Stimulated activated naive CD8-positive, alpha-beta T cell treated with anti-CD3 and anti-CD28 coated beads, Interleukin-15, amount 100 ng/mL, for 72 hours (primary cell): ENCODE results near the gene KMT5B.
A peak's percentile ranks its signal among the peaks of the same experiment; 100 is the strongest.
"Not testable (repeated sequence)": the region's sequence is repeated elsewhere in the genome, so short reads cannot be mapped to it uniquely, and the experiment has no call there.

Source experiments
- ATAC-seq: fragments of 150-1000 bp; cut with Tn5 transposase; 2 replicates; pipeline ENCODE4 v1.10.0; 2021; ENCODE audit warnings: mild to moderate bottlenecking, moderate library complexity
- DNase-seq, 2 donors: peaks; one replicate each; pipeline ENCODE4 v3.0.0; 2021 to 2022
- H3K27ac Mint-ChIP-seq, 2 donors: one replicate each; pipeline ENCODE4 v1.8.0; 2022; ENCODE audit warnings: mild to moderate bottlenecking in 2 of 2, mixed read lengths in 2 of 2, moderate library complexity in 2 of 2
- H3K27me3 Mint-ChIP-seq: one replicate; pipeline ENCODE4 v1.8.0; 2022; ENCODE audit warnings: mixed read lengths
- H3K4me1 Mint-ChIP-seq: one replicate; pipeline ENCODE4 v1.8.0; 2022; ENCODE audit warnings: mild to moderate bottlenecking, mixed read lengths
- H3K4me3 Mint-ChIP-seq, 2 donors: one replicate each; pipeline ENCODE4 v1.8.0; 2022; ENCODE audit warnings: mild to moderate bottlenecking in 2 of 2, mixed read lengths in 2 of 2, moderate library complexity in 1 of 2
- H3K9me3 Mint-ChIP-seq, 2 donors: one replicate each; pipeline ENCODE4 v1.8.0; 2022; ENCODE audit warnings: mixed read lengths in 2 of 2

The KMT5B gene

GRCh38 chr11:68213135-68213515 is at the start of gene KMT5B:
Gene KMT5B (minus strand): TSS chr11:68213296. CDS start chr11:68190076, 23,220 bp downstream.
- H3K9me3 Mint-ChIP-seq, result no peaks in the 10 kb centered on the region
- peak within 1 kb of the TSS; percentile 90 to 94 for H3K4me3 Mint-ChIP-seq
- peaks cover 58% of the 10 kb centered on the region for H3K4me1 Mint-ChIP-seq
- no peak for ATAC-seq
- H3K27me3 Mint-ChIP-seq, result peaks cover 21% of the 10 kb centered on the region
- DNase-seq, result no peak
- peak within 1 kb of the TSS; percentile 88 to 94 for H3K27ac Mint-ChIP-seq

DNA sequence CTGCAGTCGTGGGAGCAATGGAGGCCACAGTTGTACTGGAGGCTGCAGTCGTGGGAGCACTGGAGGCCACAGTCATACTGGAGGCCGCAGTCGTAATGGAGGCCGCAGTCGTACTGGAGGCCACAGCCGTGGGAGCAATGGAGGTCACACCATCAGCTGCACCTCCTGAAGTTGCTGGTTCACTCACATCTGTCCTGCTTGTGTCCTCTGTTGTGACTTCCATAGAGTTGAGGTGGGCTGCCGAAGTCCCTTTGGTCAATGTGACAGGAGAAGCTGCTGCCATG is 49.4 kb upstream of the KMT5B start:
- no peaks in the 10 kb centered on the region for H3K27me3 Mint-ChIP-seq
- DNase-seq, result no peak
- no peak overlapping the region for H3K4me3 Mint-ChIP-seq
- no peak overlapping the region for H3K27ac Mint-ChIP-seq
- H3K9me3 Mint-ChIP-seq, result peaks cover 0 to 7% of the 10 kb centered on the region in 2 donors
- no peak for ATAC-seq
- peaks cover 10% of the 10 kb centered on the region for H3K4me1 Mint-ChIP-seq

- no peak for ATAC-seq
- Mint-ChIP-seq H3K9me3 (peaks cover 0 to 7% of the 10 kb centered on the region in 2 donors), H3K4me1 (peaks cover 13% of the 10 kb centered on the region), H3K27me3 (no peaks in the 10 kb centered on the region), H3K27ac (no peak overlapping the region), H3K4me3 (no peak overlapping the region)
- no peak for DNase-seq
These were observed 48.9 kb upstream of the KMT5B start for GRCh38 chr11:68261749-68262543.

DNA sequence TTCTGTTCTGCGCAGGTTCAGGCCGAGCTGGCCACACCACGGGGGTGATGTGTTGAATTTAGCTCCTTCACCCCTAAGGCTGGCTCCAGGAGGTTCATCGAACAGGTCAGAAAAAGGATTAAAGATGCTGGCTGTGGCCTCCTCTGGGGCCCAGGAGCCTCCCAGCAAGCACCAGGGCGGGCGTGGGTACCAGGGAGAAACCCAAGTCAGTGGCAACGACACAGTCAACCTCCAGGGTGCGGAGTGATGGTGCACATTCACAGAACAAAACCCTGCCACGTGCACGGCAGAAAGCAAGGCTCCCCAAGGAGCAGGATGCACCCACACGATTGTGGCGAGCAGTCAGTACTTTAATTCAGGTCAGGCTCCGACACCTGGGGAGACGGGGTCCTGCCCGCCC is 47.9 kb upstream of the KMT5B start:
- H3K27ac Mint-ChIP-seq, result no peak overlapping the region
- H3K4me3 Mint-ChIP-seq, result no peak overlapping the region
- peaks cover 13% of the 10 kb centered on the region for H3K4me1 Mint-ChIP-seq
- DNase-seq, result no peak
- no peak for ATAC-seq
- H3K9me3 Mint-ChIP-seq, result peaks cover 0 to 7% of the 10 kb centered on the region in 2 donors
- peaks cover 7% of the 10 kb centered on the region for H3K27me3 Mint-ChIP-seq

- ATAC-seq, result no peak
- no peak overlapping the region for H3K27ac Mint-ChIP-seq
These were observed 47.4 kb upstream of the KMT5B start for GRCh38 chr11:68260484-68260883.

GRCh38 chr11:68259122-68259959 is 46.2 kb upstream of the KMT5B start:
- no peak for ATAC-seq
- Mint-ChIP-seq H3K27ac (peak overlapping the region in 1 of 2 donors; percentile 71), H3K27me3 (peaks cover 7% of the 10 kb centered on the region), H3K9me3 (peaks cover 0 to 1% of the 10 kb centered on the region in 2 donors), H3K4me1 (peaks cover 7% of the 10 kb centered on the region), H3K4me3 (no peak overlapping the region)
- DNase-seq, result no peak

More at GRCh38 chr11:68260484-68260883, 47.4 kb upstream of the KMT5B start:
- Mint-ChIP-seq H3K9me3 (peaks cover 0 to 7% of the 10 kb centered on the region in 2 donors), H3K27me3 (peaks cover 7% of the 10 kb centered on the region), H3K4me3 (no peak overlapping the region), H3K4me1 (peaks cover 13% of the 10 kb centered on the region)
- no peak for DNase-seq

DNA sequence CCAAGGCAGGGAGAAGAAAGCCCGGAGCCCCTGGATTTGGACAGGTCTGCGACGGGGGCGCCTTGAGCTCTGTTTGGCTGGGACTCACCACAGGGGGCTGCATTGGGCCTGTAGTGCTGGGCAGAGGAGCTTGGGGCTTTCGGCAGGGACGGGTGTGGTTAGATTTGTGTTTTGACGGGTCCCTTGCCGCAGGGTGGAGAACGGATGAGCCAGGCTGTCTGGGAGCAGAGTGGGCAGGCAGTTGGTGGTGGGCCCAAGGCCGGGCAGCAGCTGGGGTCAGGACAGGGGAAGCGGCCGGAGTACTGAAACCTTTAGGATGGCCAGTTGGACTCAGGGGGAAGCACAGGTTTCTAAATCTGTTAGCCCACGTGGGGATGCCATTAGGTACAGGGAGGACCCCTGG is 45.3 kb upstream of the KMT5B start:
- peaks cover 7% of the 10 kb centered on the region for H3K27me3 Mint-ChIP-seq
- no peaks in the 10 kb centered on the region for H3K9me3 Mint-ChIP-seq
- DNase-seq (no peak), ATAC-seq (no peak)
- H3K4me1 Mint-ChIP-seq, result peaks cover 7% of the 10 kb centered on the region
- no peak overlapping the region for H3K27ac Mint-ChIP-seq
- no peak overlapping the region for H3K4me3 Mint-ChIP-seq

DNA sequence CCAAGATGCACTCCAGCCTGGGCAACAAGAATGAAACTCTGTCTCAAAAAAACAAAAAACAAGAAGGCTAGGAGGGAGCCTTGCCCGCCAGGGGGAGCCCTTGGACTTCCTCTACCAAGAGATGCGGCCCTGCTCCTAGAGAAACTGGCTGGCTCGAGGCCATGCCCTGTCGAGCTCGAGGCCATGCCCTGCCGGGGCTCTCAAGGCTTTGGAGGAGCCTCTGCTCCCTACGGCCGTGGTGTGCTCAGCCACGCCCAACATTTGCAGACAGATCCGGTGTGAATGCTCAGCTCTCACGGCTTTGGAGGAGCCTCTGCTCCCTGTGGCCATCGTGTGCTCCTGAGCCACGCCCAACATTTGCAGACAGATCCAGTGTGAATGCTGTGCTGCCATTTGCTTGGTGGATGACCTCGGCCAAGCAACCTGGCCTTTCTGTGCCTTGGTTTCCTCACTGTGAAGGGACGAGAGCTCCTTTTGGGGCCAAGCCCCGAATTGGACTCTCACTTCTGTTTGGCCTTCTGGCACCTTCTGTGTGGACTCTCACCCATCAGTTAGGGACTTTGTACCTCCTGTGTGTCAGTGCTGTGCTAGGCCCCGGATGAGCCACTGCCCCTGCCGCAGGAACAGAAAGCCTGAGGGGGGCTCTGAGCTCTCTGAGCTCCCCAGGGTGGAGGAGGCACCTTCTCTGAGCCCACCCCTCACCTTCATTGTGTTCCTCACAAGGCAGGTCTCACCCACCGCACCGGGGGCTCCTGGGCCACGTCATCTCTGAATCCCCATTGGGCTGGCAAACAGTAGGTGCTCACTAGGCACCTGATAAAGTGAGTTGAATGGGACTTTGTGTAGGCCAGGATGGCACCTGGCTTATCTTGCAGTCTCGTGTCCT is 44.6 kb upstream of the KMT5B start:
- Mint-ChIP-seq H3K4me3 (no peak overlapping the region), H3K27ac (peak overlapping the region in 1 of 2 donors; percentile 78), H3K9me3 (no peaks in the 10 kb centered on the region), H3K4me1 (peaks cover 7% of the 10 kb centered on the region), H3K27me3 (peaks cover 7% of the 10 kb centered on the region)
- peak; percentile 88 to 90 for DNase-seq
- peak; percentile 94 for ATAC-seq

GRCh38 chr11:68256331-68256741 is 43.2 kb upstream of the KMT5B start:
- H3K4me3 Mint-ChIP-seq, result no peak overlapping the region
- no peak overlapping the region for H3K27ac Mint-ChIP-seq
- ATAC-seq (no peak), DNase-seq (no peak)
- H3K4me1 Mint-ChIP-seq, result peaks cover 10% of the 10 kb centered on the region
- no peaks in the 10 kb centered on the region for H3K9me3 Mint-ChIP-seq
- H3K27me3 Mint-ChIP-seq, result peaks cover 7% of the 10 kb centered on the region

GRCh38 chr11:68255526-68255925 is 42.4 kb upstream of the KMT5B start:
- peaks cover 12% of the 10 kb centered on the region for H3K4me1 Mint-ChIP-seq
- peaks cover 1 to 6% of the 10 kb centered on the region in 2 donors for H3K9me3 Mint-ChIP-seq
- DNase-seq (no peak), ATAC-seq (no peak)
- H3K27me3 Mint-ChIP-seq, result peaks cover 7% of the 10 kb centered on the region
- H3K4me3 Mint-ChIP-seq, result no peak overlapping the region
- no peak overlapping the region for H3K27ac Mint-ChIP-seq

GRCh38 chr11:68254421-68254820 is 41.3 kb upstream of the KMT5B start:
- H3K4me3 Mint-ChIP-seq, result no peak overlapping the region

DNA sequence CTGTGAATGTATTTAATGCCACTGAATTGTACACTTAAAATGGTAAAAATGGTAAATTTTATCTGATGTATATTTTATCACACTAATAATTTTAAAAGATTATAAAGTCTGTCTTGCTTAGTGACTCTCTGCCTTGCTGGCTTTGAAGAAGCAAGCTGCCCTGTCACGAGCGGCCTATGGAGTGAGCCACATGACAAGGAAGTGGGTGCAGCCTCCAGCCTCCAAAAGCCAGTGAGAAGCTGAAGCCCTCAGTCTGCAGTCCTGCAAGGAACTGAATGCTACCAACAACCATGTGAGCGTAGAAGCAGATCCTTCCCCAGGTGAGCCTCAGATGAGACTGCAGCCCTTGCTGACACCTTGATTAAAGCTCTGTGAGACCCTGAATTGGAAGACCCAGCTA is 38.7 kb upstream of the KMT5B start:
- Mint-ChIP-seq H3K4me3 (no peak overlapping the region), H3K9me3 (peaks cover 15 to 22% of the 10 kb centered on the region in 2 donors), H3K27me3 (peaks cover 7% of the 10 kb centered on the region), H3K27ac (no peak overlapping the region), H3K4me1 (peaks cover 6% of the 10 kb centered on the region)
- DNase-seq (no peak), ATAC-seq (no peak)

More at GRCh38 chr11:68254421-68254820, 41.3 kb upstream of the KMT5B start:
- no peak overlapping the region for H3K27ac Mint-ChIP-seq
- peaks cover 11 to 17% of the 10 kb centered on the region in 2 donors for H3K9me3 Mint-ChIP-seq
- ATAC-seq (no peak), DNase-seq (no peak)
- peaks cover 12% of the 10 kb centered on the region for H3K4me1 Mint-ChIP-seq
- H3K27me3 Mint-ChIP-seq, result peaks cover 7% of the 10 kb centered on the region

DNA sequence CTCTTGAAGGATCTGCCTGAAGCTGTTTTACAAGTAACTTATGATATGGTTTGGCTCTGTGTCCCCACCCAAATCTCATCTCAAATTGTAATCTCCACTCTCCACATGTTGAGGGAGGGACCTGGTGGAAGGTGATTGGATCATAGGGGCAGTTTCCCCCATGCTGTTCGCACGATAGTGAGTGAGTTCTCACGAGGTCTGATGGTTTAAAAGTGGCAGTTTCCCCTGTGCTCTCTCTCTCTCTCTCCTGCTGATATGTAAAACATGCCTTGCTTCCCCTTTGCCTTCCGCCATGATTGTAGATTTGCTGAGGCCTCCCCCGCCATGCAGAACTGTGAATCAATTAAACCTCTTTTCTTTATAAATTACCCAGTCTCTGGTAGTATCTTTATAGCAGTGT is 31.8 kb upstream of the KMT5B start:
- H3K27me3 Mint-ChIP-seq, DNase-seq, ATAC-seq, H3K27ac Mint-ChIP-seq, H3K9me3 Mint-ChIP-seq, H3K4me1 Mint-ChIP-seq, H3K4me3 Mint-ChIP-seq: not testable (repeated sequence)

- H3K4me3 Mint-ChIP-seq, H3K4me1 Mint-ChIP-seq, H3K9me3 Mint-ChIP-seq, H3K27ac Mint-ChIP-seq, DNase-seq, ATAC-seq, H3K27me3 Mint-ChIP-seq: not testable (repeated sequence)
These were observed 30.8 kb upstream of the KMT5B start for GRCh38 chr11:68243847-68244246.

GRCh38 chr11:68242616-68243015 is 29.5 kb upstream of the KMT5B start:
- no peak for DNase-seq
- no peak overlapping the region for H3K4me3 Mint-ChIP-seq
- no peak overlapping the region for H3K27ac Mint-ChIP-seq
- H3K4me1 Mint-ChIP-seq, result no peaks in the 10 kb centered on the region
- H3K9me3 Mint-ChIP-seq, result no peaks in the 10 kb centered on the region
- no peaks in the 10 kb centered on the region for H3K27me3 Mint-ChIP-seq
- no peak for ATAC-seq
